AG10803 (cell line): ENCODE results near the gene VAC14.
A peak's percentile ranks its signal among the peaks of the same experiment; 100 is the strongest.
"Not testable (repeated sequence)": the region's sequence is repeated elsewhere in the genome, so short reads cannot be mapped to it uniquely, and the experiment has no call there.

Source experiments
- DNase-seq: peaks from one replicate; pipeline ENCODE4 v3.0.0; 2010; ENCODE audit warnings: low read depth
- H3K4me3 ChIP-seq: 2 replicates; pipeline ENCODE4 v1.5.1; 2011; ENCODE audit warnings: mild to moderate bottlenecking, low read length, control low read depth
- TF ChIP-seq, protein P1 (sequence below): conservative IDR thresholded peaks from 2 replicates; pipeline ENCODE4 v1.5.1; 2011; ENCODE audit warnings: mild to moderate bottlenecking, low read length, control low read depth, inconsistent platforms

VAC14 gene

DNA sequence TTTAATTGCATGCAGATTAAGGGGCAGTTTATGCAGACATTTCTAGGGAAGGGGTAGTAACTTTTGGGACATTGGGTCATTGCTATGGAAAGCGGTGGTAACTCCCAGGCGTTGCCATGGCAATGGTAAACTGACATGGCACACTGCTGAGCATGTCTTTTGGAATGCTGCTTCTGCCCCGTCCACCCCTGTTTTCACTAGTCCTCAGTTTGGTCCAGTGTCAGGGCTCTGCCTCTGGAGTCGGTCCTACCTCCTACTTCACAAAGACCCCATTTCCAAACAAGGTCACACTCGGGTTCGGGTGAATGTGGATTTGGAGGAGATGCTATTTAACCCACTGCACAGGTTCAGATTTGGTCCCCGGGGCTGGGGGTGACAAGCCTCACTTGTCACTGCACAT lies 151.7 kb downstream of the VAC14 start:
- TF ChIP-seq, protein P1, sequence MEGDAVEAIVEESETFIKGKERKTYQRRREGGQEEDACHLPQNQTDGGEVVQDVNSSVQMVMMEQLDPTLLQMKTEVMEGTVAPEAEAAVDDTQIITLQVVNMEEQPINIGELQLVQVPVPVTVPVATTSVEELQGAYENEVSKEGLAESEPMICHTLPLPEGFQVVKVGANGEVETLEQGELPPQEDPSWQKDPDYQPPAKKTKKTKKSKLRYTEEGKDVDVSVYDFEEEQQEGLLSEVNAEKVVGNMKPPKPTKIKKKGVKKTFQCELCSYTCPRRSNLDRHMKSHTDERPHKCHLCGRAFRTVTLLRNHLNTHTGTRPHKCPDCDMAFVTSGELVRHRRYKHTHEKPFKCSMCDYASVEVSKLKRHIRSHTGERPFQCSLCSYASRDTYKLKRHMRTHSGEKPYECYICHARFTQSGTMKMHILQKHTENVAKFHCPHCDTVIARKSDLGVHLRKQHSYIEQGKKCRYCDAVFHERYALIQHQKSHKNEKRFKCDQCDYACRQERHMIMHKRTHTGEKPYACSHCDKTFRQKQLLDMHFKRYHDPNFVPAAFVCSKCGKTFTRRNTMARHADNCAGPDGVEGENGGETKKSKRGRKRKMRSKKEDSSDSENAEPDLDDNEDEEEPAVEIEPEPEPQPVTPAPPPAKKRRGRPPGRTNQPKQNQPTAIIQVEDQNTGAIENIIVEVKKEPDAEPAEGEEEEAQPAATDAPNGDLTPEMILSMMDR = no peak
- peak; percentile 45 for DNase-seq
- H3K4me3 ChIP-seq = no peak overlapping the region

GRCh38 chr16:70648606-70649005 lies 152.4 kb downstream of the VAC14 start:
- TF ChIP-seq, protein P1 = no peak
- no peak overlapping the region for H3K4me3 ChIP-seq
- DNase-seq = no peak

- DNase-seq = no peak
These were observed 153.3 kb downstream of the VAC14 start for GRCh38 chr16:70647441-70648359.

GRCh38 chr16:70646260-70647241 lies 154.4 kb downstream of the VAC14 start, which contains the start of gene IL34:
Gene IL34, plus strand, starts transcription at chr16:70646559. Its CDS starts 389 bp downstream, at chr16:70646948.
- TF ChIP-seq, protein P1 = no peak
- no peak within 1 kb of the TSS for H3K4me3 ChIP-seq
- no peak for DNase-seq

More at GRCh38 chr16:70647441-70648359, 153.3 kb downstream of the VAC14 start:
- TF ChIP-seq, protein P1 = no peak
- H3K4me3 ChIP-seq = no peak overlapping the region

- no peak overlapping the region for H3K4me3 ChIP-seq
- no peak for DNase-seq
- TF ChIP-seq, protein P1 = no peak
These were observed 156.0 kb downstream of the VAC14 start for GRCh38 chr16:70644763-70645597.

DNA sequence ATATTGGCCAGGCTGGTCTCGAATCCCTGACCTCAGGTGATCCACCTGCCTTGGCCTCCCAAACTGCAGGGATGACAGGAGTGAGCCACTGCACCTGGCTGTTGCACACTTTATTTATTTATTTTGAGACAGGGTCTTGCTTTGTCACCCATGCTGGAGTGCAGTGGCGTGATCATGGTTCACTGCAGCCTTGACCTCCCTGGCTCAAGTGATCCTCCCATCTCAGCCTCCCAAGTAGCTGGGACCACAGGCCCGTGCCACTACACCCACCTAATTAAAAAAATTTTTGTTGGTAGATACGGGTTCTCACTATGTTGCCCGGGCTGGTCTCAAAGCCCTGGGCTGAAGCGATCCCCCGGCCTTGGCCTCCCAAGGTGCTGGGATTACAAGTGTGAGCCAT lies 157.7 kb downstream of the VAC14 start:
- DNase-seq, H3K4me3 ChIP-seq: not testable (repeated sequence)
